IMR-90 (cell line): ENCODE measurements around the gene NIPBL.

Source experiments
- CHD1 ChIP-seq: IDR thresholded peaks from 2 replicates; pipeline ENCODE4 v1.6.1; 2012; ENCODE audit warnings: low read depth, low read length, improper control_type of control experiment
- MXI1 ChIP-seq: IDR thresholded peaks from 2 replicates; pipeline ENCODE4 v1.6.1; 2012; ENCODE audit warnings: low read depth, mild to moderate bottlenecking, low read length, moderate library complexity, borderline replicate concordance
- TF ChIP-seq, protein P1 (sequence below): fragments of 150-350 bp; IDR thresholded peaks from 2 replicates; pipeline ENCODE4 v1.6.1; 2016; ENCODE audit warnings: low read depth, mild to moderate bottlenecking, low read length, moderate library complexity, borderline replicate concordance
- TF ChIP-seq, protein P2 (sequence below): conservative IDR thresholded peaks from 2 replicates; pipeline ENCODE4 v1.5.1; 2012; ENCODE audit warnings: mild to moderate bottlenecking, low read depth, low read length, improper control_type of control experiment

DNA sequence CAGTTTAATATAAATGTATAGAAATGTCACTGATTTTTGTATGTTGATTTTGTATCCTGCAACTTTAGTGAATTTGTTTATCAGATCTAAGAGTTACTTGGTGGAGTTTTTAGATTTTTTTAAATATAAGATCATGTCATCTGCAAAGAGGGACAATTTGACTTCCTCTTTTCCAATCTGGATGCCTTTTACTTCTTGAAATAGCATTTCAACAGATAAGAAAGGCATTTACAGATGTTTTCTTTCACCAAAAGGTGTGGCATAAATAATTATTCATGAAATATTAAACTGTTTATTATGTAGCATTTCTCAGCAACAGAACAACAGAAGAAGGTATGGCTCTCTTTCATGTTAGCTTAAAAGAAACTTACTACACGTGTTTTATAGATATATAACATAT lies 34.9 kb upstream of the NIPBL start:
- TF ChIP-seq, protein P1, sequence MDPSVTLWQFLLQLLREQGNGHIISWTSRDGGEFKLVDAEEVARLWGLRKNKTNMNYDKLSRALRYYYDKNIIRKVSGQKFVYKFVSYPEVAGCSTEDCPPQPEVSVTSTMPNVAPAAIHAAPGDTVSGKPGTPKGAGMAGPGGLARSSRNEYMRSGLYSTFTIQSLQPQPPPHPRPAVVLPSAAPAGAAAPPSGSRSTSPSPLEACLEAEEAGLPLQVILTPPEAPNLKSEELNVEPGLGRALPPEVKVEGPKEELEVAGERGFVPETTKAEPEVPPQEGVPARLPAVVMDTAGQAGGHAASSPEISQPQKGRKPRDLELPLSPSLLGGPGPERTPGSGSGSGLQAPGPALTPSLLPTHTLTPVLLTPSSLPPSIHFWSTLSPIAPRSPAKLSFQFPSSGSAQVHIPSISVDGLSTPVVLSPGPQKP = no peak
- TF ChIP-seq, protein P2, sequence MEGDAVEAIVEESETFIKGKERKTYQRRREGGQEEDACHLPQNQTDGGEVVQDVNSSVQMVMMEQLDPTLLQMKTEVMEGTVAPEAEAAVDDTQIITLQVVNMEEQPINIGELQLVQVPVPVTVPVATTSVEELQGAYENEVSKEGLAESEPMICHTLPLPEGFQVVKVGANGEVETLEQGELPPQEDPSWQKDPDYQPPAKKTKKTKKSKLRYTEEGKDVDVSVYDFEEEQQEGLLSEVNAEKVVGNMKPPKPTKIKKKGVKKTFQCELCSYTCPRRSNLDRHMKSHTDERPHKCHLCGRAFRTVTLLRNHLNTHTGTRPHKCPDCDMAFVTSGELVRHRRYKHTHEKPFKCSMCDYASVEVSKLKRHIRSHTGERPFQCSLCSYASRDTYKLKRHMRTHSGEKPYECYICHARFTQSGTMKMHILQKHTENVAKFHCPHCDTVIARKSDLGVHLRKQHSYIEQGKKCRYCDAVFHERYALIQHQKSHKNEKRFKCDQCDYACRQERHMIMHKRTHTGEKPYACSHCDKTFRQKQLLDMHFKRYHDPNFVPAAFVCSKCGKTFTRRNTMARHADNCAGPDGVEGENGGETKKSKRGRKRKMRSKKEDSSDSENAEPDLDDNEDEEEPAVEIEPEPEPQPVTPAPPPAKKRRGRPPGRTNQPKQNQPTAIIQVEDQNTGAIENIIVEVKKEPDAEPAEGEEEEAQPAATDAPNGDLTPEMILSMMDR = no peak
- TF ChIP-seq CHD1 = no peak
- TF ChIP-seq MXI1 = no peak
